ENCODE data around the gene GALNT16.

Gene GALNT16

GRCh38 chr14:69315301-69315700 is 55.3 kb downstream of the GALNT16 start:
- no peak for DNase-seq (ENCODE audit: low read depth, low spot score)
- Histone ChIP-seq H3K27ac (no peak overlapping the region), H3K9me3 (ENCODE audit: low read depth, low read length) (no peaks in the 10 kb centered on the region), H3K4me3 (no peak overlapping the region), H3K9ac (ENCODE audit: insufficient read length) (no peak overlapping the region), H3K36me3 (ENCODE audit: insufficient read depth, low read length) (no peaks in the 10 kb centered on the region)
- TF ChIP-seq FOXP2 (optimal IDR thresholded peaks at IDR 0.05; ENCODE audit: control extremely low read depth, extremely low read length, insufficient read depth) (no peak), POLR2AphosphoS5 (IDR thresholded peaks at IDR 0.05; ENCODE audit: borderline replicate concordance, low read depth, low read length) (no peak), EZH2 (IDR thresholded peaks at IDR 0.05) (no peak)

GRCh38 chr14:69316449-69317101 is 56.6 kb downstream of the GALNT16 start:
- no peak overlapping the region for H3K9ac ChIP-seq (ENCODE audit: insufficient read length)
- H3K27ac ChIP-seq = no peak overlapping the region
- DNase-seq (ENCODE audit: low read depth, low spot score) = no peak
- TF ChIP-seq POLR2AphosphoS5 (IDR thresholded peaks at IDR 0.05; ENCODE audit: borderline replicate concordance, low read depth, low read length) = no peak
- TF ChIP-seq FOXP2 (optimal IDR thresholded peaks at IDR 0.05; ENCODE audit: control extremely low read depth, extremely low read length, insufficient read depth) = no peak
- no peak for TF ChIP-seq EZH2 (IDR thresholded peaks at IDR 0.05)
- no peaks in the 10 kb centered on the region for H3K9me3 ChIP-seq (ENCODE audit: low read depth, low read length)
- no peak overlapping the region for H3K4me3 ChIP-seq
- no peaks in the 10 kb centered on the region for H3K36me3 ChIP-seq (ENCODE audit: insufficient read depth, low read length)

GRCh38 chr14:69317102-69317755 is 57.3 kb downstream of the GALNT16 start:
- DNase-seq (ENCODE audit: low read depth, low spot score) = no peak
- TF ChIP-seq EZH2 (IDR thresholded peaks at IDR 0.05) (no peak), POLR2AphosphoS5 (IDR thresholded peaks at IDR 0.05; ENCODE audit: borderline replicate concordance, low read depth, low read length) (no peak), FOXP2 (optimal IDR thresholded peaks at IDR 0.05; ENCODE audit: control extremely low read depth, extremely low read length, insufficient read depth) (no peak)
- H3K9ac ChIP-seq (ENCODE audit: insufficient read length) = no peak overlapping the region
- no peak overlapping the region for H3K4me3 ChIP-seq
- H3K9me3 ChIP-seq (ENCODE audit: low read depth, low read length) = no peaks in the 10 kb centered on the region
- no peaks in the 10 kb centered on the region for H3K36me3 ChIP-seq (ENCODE audit: insufficient read depth, low read length)
- H3K27ac ChIP-seq = no peak overlapping the region

GRCh38 chr14:69317780-69318179 is 57.8 kb downstream of the GALNT16 start:
- DNase-seq (ENCODE audit: low read depth, low spot score) = no peak
- H3K27ac ChIP-seq = no peak overlapping the region
- no peak overlapping the region for H3K9ac ChIP-seq (ENCODE audit: insufficient read length)

GRCh38 chr14:69318241-69318640 is 58.3 kb downstream of the GALNT16 start:
- Histone ChIP-seq H3K9me3 (ENCODE audit: low read depth, low read length) (no peaks in the 10 kb centered on the region), H3K4me3 (no peak overlapping the region), H3K27ac (no peak overlapping the region), H3K36me3 (ENCODE audit: insufficient read depth, low read length) (no peaks in the 10 kb centered on the region), H3K9ac (ENCODE audit: insufficient read length) (no peak overlapping the region)
- TF ChIP-seq EZH2 (IDR thresholded peaks at IDR 0.05) (no peak), FOXP2 (optimal IDR thresholded peaks at IDR 0.05; ENCODE audit: control extremely low read depth, extremely low read length, insufficient read depth) (no peak)
- no peak for DNase-seq (ENCODE audit: low read depth, low spot score)

More at GRCh38 chr14:69317780-69318179, 57.8 kb downstream of the GALNT16 start:
- TF ChIP-seq FOXP2 (optimal IDR thresholded peaks at IDR 0.05; ENCODE audit: control extremely low read depth, extremely low read length, insufficient read depth) (no peak), POLR2AphosphoS5 (IDR thresholded peaks at IDR 0.05; ENCODE audit: borderline replicate concordance, low read depth, low read length) (no peak), EZH2 (IDR thresholded peaks at IDR 0.05) (no peak)
- H3K36me3 ChIP-seq (ENCODE audit: insufficient read depth, low read length) = no peaks in the 10 kb centered on the region
- no peak overlapping the region for H3K4me3 ChIP-seq
- no peaks in the 10 kb centered on the region for H3K9me3 ChIP-seq (ENCODE audit: low read depth, low read length)

- DNase-seq (ENCODE audit: low read depth, low spot score) = no peak
Observed at GRCh38 chr14:69318901-69319475, 59.0 kb downstream of the GALNT16 start.

GRCh38 chr14:69319911-69320310 is 60.0 kb downstream of the GALNT16 start:
- TF ChIP-seq EZH2 (IDR thresholded peaks at IDR 0.05) (no peak), POLR2AphosphoS5 (IDR thresholded peaks at IDR 0.05; ENCODE audit: borderline replicate concordance, low read depth, low read length) (no peak), FOXP2 (optimal IDR thresholded peaks at IDR 0.05; ENCODE audit: control extremely low read depth, extremely low read length, insufficient read depth) (no peak)
- Histone ChIP-seq H3K9ac (ENCODE audit: insufficient read length) (no peak overlapping the region), H3K4me3 (no peak overlapping the region), H3K36me3 (ENCODE audit: insufficient read depth, low read length) (no peaks in the 10 kb centered on the region), H3K9me3 (ENCODE audit: low read depth, low read length) (no peaks in the 10 kb centered on the region), H3K27ac (no peak overlapping the region)
- no peak for DNase-seq (ENCODE audit: low read depth, low spot score)

More at GRCh38 chr14:69318901-69319475, 59.0 kb downstream of the GALNT16 start:
- H3K4me3 ChIP-seq = no peak overlapping the region
- no peaks in the 10 kb centered on the region for H3K9me3 ChIP-seq (ENCODE audit: low read depth, low read length)
- H3K36me3 ChIP-seq (ENCODE audit: insufficient read depth, low read length) = no peaks in the 10 kb centered on the region
- H3K9ac ChIP-seq (ENCODE audit: insufficient read length) = no peak overlapping the region
- TF ChIP-seq FOXP2 (optimal IDR thresholded peaks at IDR 0.05; ENCODE audit: control extremely low read depth, extremely low read length, insufficient read depth) (no peak), POLR2AphosphoS5 (IDR thresholded peaks at IDR 0.05; ENCODE audit: borderline replicate concordance, low read depth, low read length) (no peak), EZH2 (IDR thresholded peaks at IDR 0.05) (no peak)
- no peak overlapping the region for H3K27ac ChIP-seq

- no peak for DNase-seq (ENCODE audit: low read depth, low spot score)
- Histone ChIP-seq H3K9me3 (ENCODE audit: low read depth, low read length) (no peaks in the 10 kb centered on the region), H3K4me3 (no peak overlapping the region), H3K27ac (no peak overlapping the region), H3K36me3 (ENCODE audit: insufficient read depth, low read length) (no peaks in the 10 kb centered on the region), H3K9ac (ENCODE audit: insufficient read length) (no peak overlapping the region)
- TF ChIP-seq EZH2 (IDR thresholded peaks at IDR 0.05) = no peak
- no peak for TF ChIP-seq FOXP2 (optimal IDR thresholded peaks at IDR 0.05; ENCODE audit: control extremely low read depth, extremely low read length, insufficient read depth)
- TF ChIP-seq POLR2AphosphoS5 (IDR thresholded peaks at IDR 0.05; ENCODE audit: borderline replicate concordance, low read depth, low read length) = no peak
Observed at GRCh38 chr14:69320581-69321365, 60.8 kb downstream of the GALNT16 start.

All from SK-N-MC (cell line).